Erythroblast (primary cell): ENCODE results near the gene KANSL1L.
A peak's percentile ranks its signal among the peaks of the same experiment; 100 is the strongest.

ENCODE experiments used
- DNase-seq, 2 experiments: peaks; one replicate each; lab custom pipeline; 2025; lab: John Stamatoyannopoulos, UW
- GATA1 ChIP-seq: IDR thresholded peaks from 2 replicates; pipeline ENCODE4 v1.6.1; 2011; ENCODE audit warnings: low read depth, mild to moderate bottlenecking, control low read depth, low read length, moderate library complexity
- POLR2A ChIP-seq: IDR thresholded peaks from 2 replicates; pipeline ENCODE4 v1.6.1; 2011; ENCODE audit warnings: mild to moderate bottlenecking, low read length

KANSL1L gene

DNA sequence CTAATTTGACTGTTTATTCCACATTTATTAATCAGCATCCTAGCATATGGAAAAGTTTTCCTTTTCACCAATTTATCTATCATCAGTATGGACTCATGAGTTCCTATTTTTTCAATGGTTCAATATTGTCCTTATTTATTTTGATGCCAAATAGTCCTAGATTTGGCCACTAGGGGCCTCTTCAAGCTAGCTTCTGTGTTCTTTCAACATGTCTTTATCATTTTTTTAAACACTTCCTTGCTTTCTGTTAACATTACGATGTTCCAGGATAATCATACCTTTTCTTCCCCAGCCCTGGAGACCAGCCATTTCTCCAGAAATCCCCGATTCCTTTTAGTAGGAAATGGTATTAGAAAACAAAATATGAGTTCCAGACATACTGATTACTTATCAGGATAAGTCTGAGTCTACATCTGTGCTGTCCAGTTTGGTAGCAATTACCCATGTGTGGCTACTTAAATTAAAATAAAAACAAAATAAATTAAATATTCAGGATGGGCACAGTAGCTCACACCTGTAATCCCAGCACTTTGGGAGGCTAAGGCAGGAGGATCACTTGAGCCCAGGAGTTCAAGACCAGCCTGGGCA, 98.2 kb downstream of the KANSL1L start:
- TF ChIP-seq POLR2A (no peak), GATA1 (no peak)
- peak; percentile 33 to 43 for DNase-seq

DNA sequence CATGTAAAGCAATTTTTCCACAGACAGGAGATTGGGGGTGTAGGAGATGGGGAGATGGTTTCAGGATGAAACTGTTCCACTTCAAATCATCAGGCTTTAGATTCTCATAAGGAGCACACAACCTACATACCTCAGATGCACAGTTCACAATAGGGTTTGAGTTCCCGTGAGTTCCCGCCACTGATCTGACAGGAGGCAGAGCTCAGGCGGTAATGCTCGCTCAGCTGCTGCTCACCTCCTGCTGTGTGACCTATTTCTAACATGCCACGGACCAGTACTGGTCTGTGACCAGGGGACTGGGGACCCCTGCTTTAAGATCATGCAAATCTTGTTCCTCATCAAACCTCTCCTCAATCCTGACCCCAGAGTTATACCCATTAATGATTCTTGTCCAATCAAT, 98.7 kb downstream of the KANSL1L start:
- no peak for DNase-seq

DNA sequence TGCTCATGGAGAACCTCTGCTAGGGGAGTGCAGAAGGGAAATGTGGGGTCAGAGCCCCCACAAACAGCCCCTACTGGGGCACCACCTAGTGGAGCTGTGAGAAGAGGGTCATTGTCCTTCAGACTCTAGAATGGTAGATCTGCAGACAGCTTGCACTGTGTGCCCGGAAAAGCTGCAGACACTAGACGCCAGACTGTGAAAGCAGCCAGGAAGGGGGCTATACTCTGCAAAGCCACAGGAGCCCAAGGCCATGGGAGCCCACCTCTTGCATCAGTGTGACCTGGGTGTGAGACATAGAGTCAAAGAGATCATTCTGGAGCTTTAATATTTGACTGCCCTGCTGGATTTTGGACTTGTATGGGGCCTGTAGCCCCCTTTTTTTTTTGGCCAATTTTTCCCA, 107.9 kb downstream of the KANSL1L start:
- DNase-seq = no peak
- TF ChIP-seq GATA1 (no peak), POLR2A (no peak)

More for the DNA sequence above, 98.7 kb downstream of the KANSL1L start:
- TF ChIP-seq POLR2A (no peak), GATA1 (no peak)

DNA sequence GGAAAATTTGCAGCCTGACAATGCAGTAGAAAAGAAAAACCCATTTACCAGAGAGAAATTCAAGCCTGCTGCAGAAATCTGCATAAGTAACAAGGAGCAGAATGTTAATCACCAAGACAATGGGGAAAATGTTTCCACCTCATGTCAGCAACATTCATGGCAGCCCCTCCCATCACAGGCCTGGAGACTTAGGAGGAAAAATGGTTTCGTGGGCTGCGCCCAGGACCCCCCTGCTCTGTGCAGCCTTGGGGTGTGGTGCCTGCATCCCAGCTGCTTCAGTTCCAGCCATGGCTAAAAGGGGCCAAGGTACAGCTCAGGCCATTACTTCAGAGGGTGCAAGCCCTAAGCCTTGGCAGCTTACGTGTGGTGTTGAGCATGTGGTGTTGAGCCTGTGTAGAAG, 115.4 kb downstream of the KANSL1L start:
- no peak for TF ChIP-seq GATA1
- TF ChIP-seq POLR2A = no peak
- DNase-seq = no peak

DNA sequence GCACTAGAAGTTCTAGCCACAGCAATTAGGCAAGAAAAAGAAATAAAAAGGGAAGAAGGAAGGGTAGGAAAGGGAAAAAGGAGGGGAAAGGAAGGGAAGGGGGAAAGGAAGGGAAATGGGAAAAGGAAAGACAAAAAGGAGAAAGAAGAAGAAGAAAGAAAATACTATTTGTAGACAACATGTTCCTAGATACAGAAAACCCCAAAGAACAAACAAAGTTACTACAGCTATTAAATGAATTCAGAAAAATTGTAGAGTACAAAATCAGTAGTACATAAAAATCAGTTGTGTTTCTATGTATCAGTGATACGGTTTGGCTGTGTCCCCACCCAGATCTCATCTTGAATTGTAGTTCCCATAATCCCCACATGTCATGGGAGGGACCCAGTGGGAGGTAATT, 116.5 kb downstream of the KANSL1L start:
- no peak for TF ChIP-seq GATA1
- TF ChIP-seq POLR2A = no peak
- DNase-seq = no peak

DNA sequence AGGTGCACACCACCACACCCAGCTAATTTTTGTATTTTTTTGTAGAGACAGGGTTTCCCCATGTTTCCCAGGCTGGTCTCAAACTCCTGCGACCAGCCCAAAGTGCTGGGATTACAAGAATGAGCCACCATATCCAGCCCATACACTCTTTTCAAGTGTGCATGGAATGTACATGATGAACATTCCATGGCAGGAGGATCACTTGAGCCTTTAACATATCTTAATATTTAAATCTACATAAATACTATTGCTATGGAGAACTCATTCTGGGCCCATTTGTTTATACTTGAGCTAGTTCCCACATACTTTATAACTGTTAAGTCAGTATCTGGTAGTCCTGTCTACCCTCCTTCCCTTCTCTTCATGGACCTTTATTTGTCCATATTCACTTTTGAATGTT, 120.3 kb downstream of the KANSL1L start:
- DNase-seq = no peak

DNA sequence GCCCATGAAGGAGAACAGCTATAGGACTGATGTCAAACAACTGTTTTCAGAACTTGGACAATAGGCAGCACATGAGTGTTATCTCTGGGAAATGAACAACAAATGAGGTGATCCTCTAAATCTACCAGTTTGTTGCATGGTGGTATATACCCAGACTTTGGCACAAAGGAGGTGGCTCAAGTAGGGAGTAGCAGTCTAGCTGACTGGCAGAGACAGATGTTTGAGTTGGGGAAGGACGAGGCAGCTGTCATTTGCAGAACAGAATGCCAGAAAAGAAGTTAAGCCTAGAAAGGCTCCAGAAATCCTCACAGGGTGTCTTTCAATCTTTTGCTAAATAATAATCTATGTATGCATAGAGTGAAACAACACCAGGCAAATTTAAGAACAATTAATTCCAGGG, 121.4 kb downstream of the KANSL1L start:
- TF ChIP-seq POLR2A (no peak), GATA1 (no peak)
- no peak for DNase-seq

More for the DNA sequence above, 120.3 kb downstream of the KANSL1L start:
- TF ChIP-seq GATA1 (no peak), POLR2A (no peak)

DNA sequence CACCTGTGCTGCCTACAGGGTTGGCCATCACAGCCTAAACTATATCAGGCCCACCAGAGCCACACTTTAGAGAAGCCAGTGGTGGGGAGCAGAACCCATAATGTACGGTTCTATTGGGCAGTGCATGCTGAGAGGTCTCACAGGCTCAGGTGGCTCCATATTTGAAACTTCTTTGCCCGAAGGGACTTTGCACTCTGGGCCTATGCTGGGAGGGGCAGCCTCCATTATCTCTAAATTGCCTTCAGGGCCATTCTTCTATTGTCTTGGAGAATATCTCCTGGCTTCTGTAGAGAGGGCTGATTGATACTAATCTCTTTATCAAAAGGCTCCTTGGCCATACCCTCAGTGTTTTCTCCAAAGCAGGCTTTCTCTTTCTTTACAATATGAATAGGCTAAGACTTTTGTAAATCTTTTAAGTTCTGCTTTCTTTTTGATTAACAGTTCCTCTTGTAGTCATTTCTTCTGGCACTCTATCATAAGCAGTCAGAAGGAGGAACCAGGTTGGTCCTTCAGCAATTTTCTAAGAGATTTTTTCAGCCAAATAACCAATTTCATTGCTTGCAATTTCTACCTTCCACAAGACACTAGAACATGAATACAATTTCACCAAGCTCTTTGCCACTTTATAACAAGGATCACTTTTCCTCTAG, 124.2 kb downstream of the KANSL1L start:
- no peak for DNase-seq
- TF ChIP-seq POLR2A = no peak
- TF ChIP-seq GATA1 = no peak

DNA sequence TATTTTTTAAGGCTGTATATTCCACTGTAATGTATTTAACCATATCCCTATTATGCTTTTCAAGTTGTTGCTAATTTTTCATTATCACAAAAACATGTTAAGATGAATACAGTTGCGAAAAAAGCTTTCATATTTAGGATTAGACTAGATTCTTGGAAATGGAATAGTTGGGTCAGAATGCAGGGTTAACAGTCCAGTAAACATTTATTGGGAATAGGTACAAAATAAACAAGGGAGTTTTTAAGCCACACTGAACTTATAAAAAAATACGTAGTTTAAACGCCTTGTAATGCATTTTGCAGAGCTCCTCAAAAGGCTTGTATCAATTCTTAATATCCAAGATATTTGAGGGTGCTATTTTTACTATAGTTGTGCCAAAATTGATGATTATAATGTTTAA, 133.1 kb downstream of the KANSL1L start:
- DNase-seq = no peak
- TF ChIP-seq POLR2A (no peak), GATA1 (no peak)

DNA sequence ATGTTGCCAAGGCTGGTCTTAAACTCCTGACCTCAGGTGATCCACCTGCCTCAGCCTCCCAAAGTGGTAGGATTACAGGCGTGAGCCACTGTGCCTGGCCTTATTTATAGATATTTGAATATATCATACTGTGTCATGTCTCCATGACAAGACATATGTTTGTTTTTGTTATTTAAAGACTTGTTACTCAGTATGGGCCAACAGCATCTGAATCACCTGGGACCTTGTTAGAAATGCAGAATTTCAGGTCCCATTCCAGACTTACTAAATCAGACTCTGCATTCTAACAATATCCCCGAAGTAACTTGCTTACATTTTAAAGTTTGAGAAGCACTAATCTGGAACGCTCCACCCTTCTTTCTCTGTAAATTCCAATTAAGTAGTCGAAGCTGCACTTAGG, 135.5 kb downstream of the KANSL1L start:
- DNase-seq = no peak
- TF ChIP-seq GATA1 = no peak
- TF ChIP-seq POLR2A = no peak

DNA sequence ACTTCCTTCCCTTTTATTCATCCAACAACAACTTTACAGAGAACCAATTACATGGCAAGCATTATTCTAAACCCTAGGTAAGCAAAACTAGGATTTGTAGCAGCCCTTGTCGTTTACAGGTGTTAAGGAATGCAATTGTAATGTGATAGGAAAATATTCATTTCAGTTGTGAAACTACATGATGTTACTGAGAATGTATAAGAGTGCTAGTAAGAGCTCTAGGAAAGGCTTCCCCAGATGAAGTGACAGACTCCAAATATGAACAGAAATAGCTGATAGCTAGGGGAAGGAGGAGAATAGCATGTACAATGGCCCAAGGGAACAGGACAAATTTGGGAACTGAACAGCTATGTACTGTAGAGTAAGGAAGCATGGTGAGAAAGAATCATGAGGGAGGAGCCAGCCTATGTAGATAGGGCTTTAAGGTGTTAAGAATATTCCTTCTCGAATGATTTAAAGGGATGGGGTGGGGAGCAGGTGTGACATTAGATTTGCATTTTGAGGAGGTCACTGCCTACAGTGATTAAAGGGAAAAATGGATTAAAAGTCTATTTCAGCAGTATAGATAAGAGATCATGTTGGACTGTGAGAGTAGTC, 137.0 kb downstream of the KANSL1L start:
- no peak for DNase-seq
- no peak for TF ChIP-seq POLR2A
- no peak for TF ChIP-seq GATA1

DNA sequence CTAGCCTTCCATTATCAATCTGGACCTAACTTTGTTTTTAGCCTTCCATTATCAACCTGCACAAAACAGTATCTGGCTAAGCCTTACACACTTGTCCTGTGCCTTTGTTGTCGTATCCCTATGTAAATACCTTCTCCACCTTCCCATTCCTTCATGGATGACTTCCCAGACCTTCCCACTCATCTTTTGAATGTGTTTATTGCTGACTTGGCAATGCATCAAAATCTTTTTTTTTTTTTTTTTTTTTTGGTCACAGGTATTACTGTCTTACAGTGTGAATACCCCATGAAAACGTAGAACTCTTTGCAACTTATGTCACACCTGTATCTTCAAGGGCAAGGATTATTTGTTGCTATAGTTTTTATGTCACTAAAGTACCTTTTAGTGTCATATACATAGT, 143.0 kb downstream of the KANSL1L start:
- no peak for TF ChIP-seq POLR2A
- TF ChIP-seq GATA1 = no peak

DNA sequence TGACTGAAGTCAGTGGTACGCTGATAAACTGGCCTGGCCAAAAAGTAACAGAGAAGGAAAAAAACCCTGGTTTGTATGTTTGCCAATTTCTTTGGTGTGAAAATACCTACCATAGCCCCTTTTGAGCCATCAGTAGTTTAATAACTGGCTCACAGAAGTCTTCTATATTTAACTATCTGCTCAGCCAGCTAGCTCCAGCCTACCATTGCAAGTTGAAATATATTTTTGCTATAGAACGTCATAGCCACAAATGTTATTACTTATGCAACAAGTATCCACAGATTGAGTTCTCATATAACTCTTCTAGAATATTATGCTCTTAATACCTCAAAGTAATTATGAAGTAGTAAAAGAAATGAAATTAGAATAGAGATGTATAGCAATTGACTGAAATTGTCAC, 143.6 kb downstream of the KANSL1L start:
- no peak for TF ChIP-seq GATA1
- TF ChIP-seq POLR2A = no peak
- no peak for DNase-seq

More for the DNA sequence above, 143.0 kb downstream of the KANSL1L start:
- DNase-seq = no peak

DNA sequence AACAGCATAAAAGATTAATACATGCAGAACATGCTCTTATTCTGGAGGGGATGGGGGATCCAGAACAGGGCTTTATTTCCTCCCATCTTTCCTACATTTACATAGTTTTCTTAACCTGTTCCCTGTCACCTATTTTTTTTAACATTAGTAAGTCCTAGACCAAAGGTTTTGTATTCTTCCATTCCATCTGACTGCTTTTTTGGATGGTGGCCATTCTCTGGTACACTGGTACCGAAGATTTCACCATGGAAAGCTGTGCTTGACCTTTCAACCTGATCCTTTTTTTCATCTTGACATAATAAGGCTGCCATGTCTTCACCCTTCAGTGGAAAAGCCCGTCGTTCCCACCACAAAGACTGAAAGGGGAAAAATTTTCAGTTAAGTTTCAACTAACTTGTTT, 148.4 kb downstream of the KANSL1L start:
- no peak for DNase-seq
- TF ChIP-seq GATA1 (no peak), POLR2A (no peak)
